ENCODE results near the gene PNPO.

PNPO gene

GRCh38 chr17:47941246-47942095 lies at the start of gene PNPO:
PNPO (plus strand) TSS chr17:47941571; CDS start chr17:47941676, 105 bp downstream.
- DNase-seq: peak; percentile 100

GRCh38 chr17:47894498-47895346 lies 46.6 kb upstream of the PNPO start:
- no peak for DNase-seq

- peak in 1 of 2 experiments; percentile 71 for DNase-seq
These were observed 46.0 kb upstream of the PNPO start for GRCh38 chr17:47895347-47895855.

- peak; percentile 100 for DNase-seq
These were observed 45.3 kb upstream of the PNPO start, which contains the start of gene SP2 for GRCh38 chr17:47895856-47896671. SP2 (plus strand) TSS chr17:47896236; CDS start chr17:47896287, 51 bp downstream.

- peak; percentile 74 to 76 for DNase-seq
These were observed 44.5 kb upstream of the PNPO start for GRCh38 chr17:47896672-47897490.

- DNase-seq: no peak
These were observed 43.8 kb upstream of the PNPO start for GRCh38 chr17:47897561-47897960.

- DNase-seq: peak; percentile 42 to 58
These were observed 43.1 kb upstream of the PNPO start for GRCh38 chr17:47898241-47898640.

- no peak for DNase-seq
These were observed 41.7 kb upstream of the PNPO start for GRCh38 chr17:47899643-47900042.

- DNase-seq: no peak
These were observed 39.9 kb upstream of the PNPO start for GRCh38 chr17:47901423-47901822.

GRCh38 chr17:47902039-47902744 lies 39.2 kb upstream of the PNPO start:
- DNase-seq: no peak

GRCh38 chr17:47905221-47905733 lies 36.1 kb upstream of the PNPO start:
- no peak for DNase-seq

- DNase-seq: no peak
These were observed 34.9 kb upstream of the PNPO start for GRCh38 chr17:47906443-47906842.

GRCh38 chr17:47907932-47908562 lies 33.3 kb upstream of the PNPO start:
- peak; percentile 79 to 87 for DNase-seq

- no peak for DNase-seq
These were observed 28.3 kb upstream of the PNPO start for GRCh38 chr17:47913050-47913449.

GRCh38 chr17:47914306-47914948 lies 26.9 kb upstream of the PNPO start:
- DNase-seq: no peak

GRCh38 chr17:47915776-47916398 lies 25.5 kb upstream of the PNPO start:
- no peak for DNase-seq

GRCh38 chr17:47916489-47917208 lies 24.7 kb upstream of the PNPO start:
- no peak for DNase-seq

- no peak for DNase-seq
These were observed 23.8 kb upstream of the PNPO start for GRCh38 chr17:47917581-47917980.

All from Kasumi-1 (cell line).